HG02759 (cell line): ENCODE measurements around the gene CCNQ.
A peak's percentile ranks its signal among the peaks of the same experiment; 100 is the strongest.

ENCODE experiments used
- ATAC-seq: cut with Tn5 transposase; IDR thresholded peaks from one replicate; pipeline ENCODE4 v1.9.1; 2021; ENCODE audit warnings: mild to moderate bottlenecking, moderate library complexity; ENCODE audit not compliant: unreplicated experiment

The CCNQ gene

GRCh38 chrX:153599192-153600031 lies 473 bp upstream of the CCNQ start:
- ATAC-seq, result peak; percentile 86

GRCh38 chrX:153596981-153597750 lies 1.8 kb downstream of the CCNQ start:
- ATAC-seq, result no peak

- no peak for ATAC-seq
Observed at GRCh38 chrX:153595859-153596857, 2.8 kb downstream of the CCNQ start.

- no peak for ATAC-seq
Observed at GRCh38 chrX:153595387-153595786, 3.6 kb downstream of the CCNQ start.

GRCh38 chrX:153593811-153594500 lies 5.0 kb downstream of the CCNQ start:
- no peak for ATAC-seq

GRCh38 chrX:153592966-153593688 lies 5.8 kb downstream of the CCNQ start:
- no peak for ATAC-seq

- no peak for ATAC-seq
Observed at GRCh38 chrX:153592091-153592833, 6.7 kb downstream of the CCNQ start.

GRCh38 chrX:153590961-153591956 lies 7.7 kb downstream of the CCNQ start:
- no peak for ATAC-seq

GRCh38 chrX:153588782-153589446 lies 10.0 kb downstream of the CCNQ start:
- no peak for ATAC-seq

GRCh38 chrX:153588021-153588781 lies 10.7 kb downstream of the CCNQ start:
- no peak for ATAC-seq

- no peak for ATAC-seq
Observed at GRCh38 chrX:153587342-153587741, 11.6 kb downstream of the CCNQ start.

- no peak for ATAC-seq
Observed at GRCh38 chrX:153585827-153586226, 13.1 kb downstream of the CCNQ start.

- ATAC-seq, result no peak
Observed at GRCh38 chrX:153583433-153583832, 15.5 kb downstream of the CCNQ start.

- ATAC-seq, result peak; percentile 100
Observed at GRCh38 chrX:153582896-153583295, 16.0 kb downstream of the CCNQ start.

GRCh38 chrX:153580700-153581386 lies 18.1 kb downstream of the CCNQ start:
- no peak for ATAC-seq

GRCh38 chrX:153578889-153579288 lies 20.1 kb downstream of the CCNQ start:
- ATAC-seq, result no peak
